Fibroblast of peridontal ligament (primary cell): Measurements from ENCODE around the gene CACHD1.

Experiments used
- DNase-seq: peaks from one replicate; pipeline ENCODE4 v3.0.0-alpha.2; 2010; ENCODE audit errors: extremely low read depth

Gene CACHD1

GRCh38 chr1:64473367-64473766 is 3.4 kb downstream of the CACHD1 start:
- no peak for DNase-seq

- DNase-seq = no peak
Observed at GRCh38 chr1:64474133-64474532, 4.2 kb downstream of the CACHD1 start.

- peak; percentile 42 for DNase-seq
Observed at GRCh38 chr1:64474665-64475439, 4.9 kb downstream of the CACHD1 start.

- DNase-seq = peak; percentile 79
Observed at GRCh38 chr1:64476251-64476952, 6.5 kb downstream of the CACHD1 start.

GRCh38 chr1:64478594-64479470 is 8.9 kb downstream of the CACHD1 start:
- DNase-seq = no peak

- DNase-seq = no peak
Observed at GRCh38 chr1:64479874-64480273, 9.9 kb downstream of the CACHD1 start.

GRCh38 chr1:64480999-64481772 is 11.3 kb downstream of the CACHD1 start:
- no peak for DNase-seq

GRCh38 chr1:64482128-64482527 is 12.2 kb downstream of the CACHD1 start:
- no peak for DNase-seq

GRCh38 chr1:64482720-64483119 is 12.8 kb downstream of the CACHD1 start:
- no peak for DNase-seq

GRCh38 chr1:64483731-64484414 is 13.9 kb downstream of the CACHD1 start:
- no peak for DNase-seq

- DNase-seq = peak; percentile 36
Observed at GRCh38 chr1:64484651-64485050, 14.7 kb downstream of the CACHD1 start.

- DNase-seq = no peak
Observed at GRCh38 chr1:64486193-64486592, 16.3 kb downstream of the CACHD1 start.

- DNase-seq = no peak
Observed at GRCh38 chr1:64487061-64487460, 17.1 kb downstream of the CACHD1 start.

- DNase-seq = no peak
Observed at GRCh38 chr1:64488862-64489261, 18.9 kb downstream of the CACHD1 start.

GRCh38 chr1:64489707-64490106 is 19.8 kb downstream of the CACHD1 start:
- no peak for DNase-seq

GRCh38 chr1:64490213-64490818 is 20.4 kb downstream of the CACHD1 start:
- no peak for DNase-seq

GRCh38 chr1:64492424-64492823 is 22.5 kb downstream of the CACHD1 start:
- DNase-seq = no peak

GRCh38 chr1:64493831-64494230 is 23.9 kb downstream of the CACHD1 start:
- DNase-seq = no peak

- DNase-seq = no peak
Observed at GRCh38 chr1:64494659-64495058, 24.7 kb downstream of the CACHD1 start.

- no peak for DNase-seq
Observed at GRCh38 chr1:64495878-64496277, 25.9 kb downstream of the CACHD1 start.

GRCh38 chr1:64496606-64497005 is 26.7 kb downstream of the CACHD1 start:
- DNase-seq = no peak
